Upper lobe of left lung (tissue), 4 donors: Measurements from ENCODE around the gene GNG7.

Source experiments
- CTCF ChIP-seq, 6 experiments: fragments of 450-650 bp in 4 of 6; fragments of 200-600 bp in 2 of 6; sonication (generic) in 2 of 6; IDR thresholded peaks; one replicate each; pipeline ENCODE4 v1.5.1; 2016 to 2019; ENCODE audit warnings: antibody characterized with exemption in 6 of 6
- EP300 ChIP-seq, 4 donors: sonication (generic); formaldehyde crosslinking; IDR thresholded peaks; one replicate each; pipeline ENCODE4 v1.5.1; 2017; ENCODE audit warnings: antibody characterized with exemption in 4 of 4, control low read depth in 2 of 4
- POLR2A ChIP-seq, 4 donors: fragments of 450-650 bp; IDR thresholded peaks; one replicate each; pipeline ENCODE4 v1.5.1; 2016 to 2017; ENCODE audit warnings: antibody characterized with exemption in 4 of 4, mild to moderate bottlenecking in 2 of 4
- POLR2AphosphoS5 ChIP-seq, 2 donors: sonication (generic); formaldehyde crosslinking; IDR thresholded peaks; one replicate each; pipeline ENCODE4 v1.5.1; 2017; ENCODE audit warnings: antibody characterized with exemption in 2 of 2

GRCh38 chr19:2739602-2740313, 37.3 kb upstream of the GNG7 start, which contains the start of gene SLC39A3:
- TF ChIP-seq CTCF (IDR thresholded peaks at IDR 0.05): peak in 5 of 6 experiments; percentile 14 to 69 (median 45)
- TF ChIP-seq POLR2A (IDR thresholded peaks at IDR 0.05): peak in 1 of 4 donors; percentile 53
- TF ChIP-seq POLR2AphosphoS5 (IDR thresholded peaks at IDR 0.05): peak in 1 of 2 donors; percentile 57
- TF ChIP-seq EP300 (IDR thresholded peaks at IDR 0.05): no peak
